Activated CD4-positive, alpha-beta T cell treated with anti-CD3 and anti-CD28 coated beads for 48 hours (primary cell): ENCODE data around the gene NUDCD2.
"Not testable (repeated sequence)": the region's sequence is repeated elsewhere in the genome, so short reads cannot be mapped to it uniquely, and the experiment has no call there.

Experiments used
- DNase-seq: peaks from one replicate; pipeline ENCODE4 v3.0.0-alpha.2; 2020

The NUDCD2 gene

GRCh38 chr5:163415673-163416072 lies 44.2 kb downstream of the NUDCD2 start:
- DNase-seq: not testable (repeated sequence)

- no peak for DNase-seq
Measured at GRCh38 chr5:163410505-163410904, 49.4 kb downstream of the NUDCD2 start.

GRCh38 chr5:163409384-163409783 lies 50.5 kb downstream of the NUDCD2 start:
- no peak for DNase-seq

GRCh38 chr5:163408311-163408923 lies 51.5 kb downstream of the NUDCD2 start:
- peak; percentile 66 for DNase-seq

GRCh38 chr5:163407034-163407655 lies 52.8 kb downstream of the NUDCD2 start:
- DNase-seq: no peak

GRCh38 chr5:163404364-163405173 lies 55.3 kb downstream of the NUDCD2 start:
- DNase-seq: no peak

- no peak for DNase-seq
Measured at GRCh38 chr5:163402007-163402406, 57.9 kb downstream of the NUDCD2 start.

- no peak for DNase-seq
Measured at GRCh38 chr5:163401271-163401670, 58.6 kb downstream of the NUDCD2 start.

GRCh38 chr5:163399923-163400322 lies 60.0 kb downstream of the NUDCD2 start:
- DNase-seq: no peak

GRCh38 chr5:163397354-163397753 lies 62.5 kb downstream of the NUDCD2 start:
- DNase-seq: no peak

- not testable (repeated sequence) for DNase-seq
Measured at GRCh38 chr5:163396818-163397340, 63.0 kb downstream of the NUDCD2 start.
